ENCODE data around the gene LHX4. TPM values are rescaled to one million over a fixed set of nuclear protein-coding genes. Genes with fewer than 3 reads are reported as not detected.
A peak's percentile ranks its signal among the peaks of the same experiment; 100 is the strongest.

Gene LHX4
- total and polyA plus RNA-seq, 9 of the 15 experiments (the other 6 are each of a cell fraction or from before 2014, with no cell fraction given) = 0.01 to 0.11 (median 0.07) TPM; not detected in 5

- TF ChIP-seq TSHZ1 (CRISPR knock-in tag; IDR thresholded peaks at IDR 0.05) (no peak), BCOR (IDR thresholded peaks at IDR 0.05) (peak; percentile 90), CBX1 (IDR thresholded peaks at IDR 0.05; ENCODE audit: low read depth) (no peak), FIP1L1 (IDR thresholded peaks at IDR 0.05; ENCODE audit: low read depth, low read length, poor library complexity, severe bottlenecking) (no peak), DEAF1 (CRISPR knock-in tag; IDR thresholded peaks at IDR 0.05) (no peak), PURB (CRISPR knock-in tag; IDR thresholded peaks at IDR 0.05; ENCODE audit: low read depth) (no peak), KDM1A (IDR thresholded peaks at IDR 0.05) (peak; percentile 55 to 57; a peak in 1 of 4 replicates), NFIC (IDR thresholded peaks at IDR 0.05) (no peak), ZNF197 (CRISPR knock-in tag; IDR thresholded peaks at IDR 0.05; ENCODE audit: low read depth) (no peak), RBM14 (IDR thresholded peaks at IDR 0.05; ENCODE audit: borderline replicate concordance, insufficient read depth, low read depth, low read length) (no peak), RBM25 (IDR thresholded peaks at IDR 0.05; ENCODE audit: low read depth, low read length, severe bottlenecking) (peak; percentile 96), L3MBTL2 (IDR thresholded peaks at IDR 0.05) (no peak), POLR2A (conservative IDR thresholded peaks at IDR 0.05) (no peak), ZNF311 (CRISPR knock-in tag; IDR thresholded peaks at IDR 0.05) (no peak), RAD21 (CRISPR knock-in tag; conservative IDR thresholded peaks at IDR 0.05 in 1 of 2, IDR thresholded peaks at IDR 0.05 in 1 of 2) (peak in 1 of 2 experiments; percentile 59; a peak in 2 of 4 replicates), ZNF165 (CRISPR knock-in tag; IDR thresholded peaks at IDR 0.05; ENCODE audit: borderline replicate concordance) (no peak), SIRT6 (IDR thresholded peaks at IDR 0.05; ENCODE audit: low read depth, low read length) (no peak), ZNF79 (CRISPR knock-in tag; IDR thresholded peaks at IDR 0.05; ENCODE audit: low read depth) (no peak), ZNF695 (CRISPR knock-in tag; IDR thresholded peaks at IDR 0.05) (no peak)
Observed at GRCh38 chr1:180243517-180244221, 13.6 kb downstream of the LHX4 start (continued).

Data from K562 (cell line).